ENCODE data around the gene CHMP4A. TPM values are rescaled to one million over a fixed set of nuclear protein-coding genes. Genes with fewer than 3 reads are reported as not detected.
"Not testable (repeated sequence)": the region's sequence is repeated elsewhere in the genome, so short reads cannot be mapped to it uniquely, and the experiment has no call there.

Gene CHMP4A
- polyA plus RNA-seq, 1 experiment, result 36.3 TPM

DNA sequence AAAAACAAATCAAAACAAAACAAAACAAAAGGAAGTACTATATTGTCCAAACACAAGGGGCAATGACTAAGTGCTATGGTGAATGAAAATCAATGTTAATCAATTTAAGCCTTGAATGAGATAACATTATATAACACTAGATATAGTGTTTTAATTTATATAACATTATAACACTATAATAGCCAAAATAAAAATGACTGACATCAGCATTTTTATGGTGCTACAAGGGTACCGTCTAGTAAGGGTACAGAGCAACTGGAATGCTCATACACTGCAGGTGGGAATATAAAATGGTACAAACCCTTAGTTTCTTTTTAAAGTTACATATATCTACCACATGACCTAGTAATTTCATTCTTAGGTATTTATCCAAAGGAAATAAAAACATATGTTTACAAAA is 13.2 kb upstream of the CHMP4A start:
- TF ChIP-seq, protein P1, sequence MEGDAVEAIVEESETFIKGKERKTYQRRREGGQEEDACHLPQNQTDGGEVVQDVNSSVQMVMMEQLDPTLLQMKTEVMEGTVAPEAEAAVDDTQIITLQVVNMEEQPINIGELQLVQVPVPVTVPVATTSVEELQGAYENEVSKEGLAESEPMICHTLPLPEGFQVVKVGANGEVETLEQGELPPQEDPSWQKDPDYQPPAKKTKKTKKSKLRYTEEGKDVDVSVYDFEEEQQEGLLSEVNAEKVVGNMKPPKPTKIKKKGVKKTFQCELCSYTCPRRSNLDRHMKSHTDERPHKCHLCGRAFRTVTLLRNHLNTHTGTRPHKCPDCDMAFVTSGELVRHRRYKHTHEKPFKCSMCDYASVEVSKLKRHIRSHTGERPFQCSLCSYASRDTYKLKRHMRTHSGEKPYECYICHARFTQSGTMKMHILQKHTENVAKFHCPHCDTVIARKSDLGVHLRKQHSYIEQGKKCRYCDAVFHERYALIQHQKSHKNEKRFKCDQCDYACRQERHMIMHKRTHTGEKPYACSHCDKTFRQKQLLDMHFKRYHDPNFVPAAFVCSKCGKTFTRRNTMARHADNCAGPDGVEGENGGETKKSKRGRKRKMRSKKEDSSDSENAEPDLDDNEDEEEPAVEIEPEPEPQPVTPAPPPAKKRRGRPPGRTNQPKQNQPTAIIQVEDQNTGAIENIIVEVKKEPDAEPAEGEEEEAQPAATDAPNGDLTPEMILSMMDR (IDR thresholded peaks at IDR 0.05; ENCODE audit: insufficient read depth, low read depth, low read length), result no peak
- DNase-seq (ENCODE audit: low read depth), result no peak
- ChIA-PET CTCF (no interaction called here), POLR2A (no interaction called here)
- Histone ChIP-seq H3K27me3 (ENCODE audit: control insufficient read depth, insufficient read depth, low read length) (no peaks in the 10 kb centered on the region), H3K36me3 (ENCODE audit: control insufficient read depth, insufficient read depth, low read length) (no peaks in the 10 kb centered on the region; the same call in 1 of the 2 replicates), H3K4me3 (ENCODE audit: low read depth, low read length) (no peak overlapping the region)

DNA sequence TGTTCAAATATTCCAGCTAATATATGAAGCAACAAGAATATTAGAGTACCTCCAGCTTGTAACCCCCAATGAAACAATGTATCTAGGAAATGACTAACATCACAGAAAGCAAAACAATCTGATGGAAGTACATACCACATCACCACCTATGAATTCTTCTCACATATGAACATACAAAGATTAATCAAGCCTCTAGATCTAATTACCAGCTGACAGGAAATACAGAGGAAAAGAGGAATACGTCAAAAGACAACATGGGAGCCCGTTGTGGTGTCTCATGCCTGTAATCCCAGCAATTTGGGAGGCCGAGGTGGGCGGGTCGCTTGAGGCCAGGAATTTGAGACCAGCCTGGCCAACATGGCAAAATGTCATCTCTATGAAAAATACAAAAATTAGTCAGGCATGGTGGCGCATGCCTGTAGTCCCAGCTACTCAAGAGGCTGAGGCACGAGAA is 11.4 kb upstream of the CHMP4A start:
- H3K4me3 ChIP-seq (ENCODE audit: low read depth, low read length), result no peak overlapping the region
- DNase-seq (ENCODE audit: low read depth), result no peak
- no peaks in the 10 kb centered on the region for H3K27me3 ChIP-seq (ENCODE audit: control insufficient read depth, insufficient read depth, low read length)
- POLR2A ChIA-PET, result no interaction called here
- CTCF ChIA-PET, result interaction anchor here (1.4 kb wide), 1 partner anchor 9 kb away, joined by 7 read pairs; the partner anchor contains the start of gene MDP1
- TF ChIP-seq, protein P1 (IDR thresholded peaks at IDR 0.05; ENCODE audit: insufficient read depth, low read depth, low read length), result no peak
- H3K36me3 ChIP-seq (ENCODE audit: control insufficient read depth, insufficient read depth, low read length), result no peaks in the 10 kb centered on the region; the same call in 1 of the 2 replicates

DNA sequence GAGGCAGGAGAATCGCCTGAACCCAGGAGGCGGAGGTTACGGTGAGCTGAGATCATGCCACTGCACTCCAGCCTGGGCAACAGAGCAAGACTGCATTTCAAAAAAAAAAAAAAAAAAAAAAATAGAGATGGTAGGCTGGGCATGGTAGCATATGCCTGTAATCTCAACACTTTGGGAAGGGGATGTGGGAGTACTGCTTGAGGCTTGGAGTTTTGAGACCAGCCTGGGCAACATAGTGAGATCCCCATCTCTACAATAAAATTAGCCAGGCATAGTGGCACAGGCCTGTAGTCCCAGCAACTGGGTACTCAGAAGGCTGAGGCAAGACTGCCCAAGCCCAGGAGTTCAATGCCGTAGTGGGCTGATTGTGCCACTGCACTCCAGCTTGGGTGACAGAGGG is 9.7 kb upstream of the CHMP4A start:
- ChIA-PET CTCF (interaction anchor here (1.2 kb wide), 1 partner anchor 19 kb away, joined by 3 read pairs; the partner anchor contains the start of gene TINF2), POLR2A (interaction anchor here (0.6 kb wide), 1 partner anchor 9 kb away, joined by 8 read pairs; no protein-coding TSS in a partner anchor)
- not testable (repeated sequence) for DNase-seq (ENCODE audit: low read depth); H3K4me3 ChIP-seq (ENCODE audit: low read depth, low read length); H3K36me3 ChIP-seq (ENCODE audit: control insufficient read depth, insufficient read depth, low read length); H3K27me3 ChIP-seq (ENCODE audit: control insufficient read depth, insufficient read depth, low read length)

DNA sequence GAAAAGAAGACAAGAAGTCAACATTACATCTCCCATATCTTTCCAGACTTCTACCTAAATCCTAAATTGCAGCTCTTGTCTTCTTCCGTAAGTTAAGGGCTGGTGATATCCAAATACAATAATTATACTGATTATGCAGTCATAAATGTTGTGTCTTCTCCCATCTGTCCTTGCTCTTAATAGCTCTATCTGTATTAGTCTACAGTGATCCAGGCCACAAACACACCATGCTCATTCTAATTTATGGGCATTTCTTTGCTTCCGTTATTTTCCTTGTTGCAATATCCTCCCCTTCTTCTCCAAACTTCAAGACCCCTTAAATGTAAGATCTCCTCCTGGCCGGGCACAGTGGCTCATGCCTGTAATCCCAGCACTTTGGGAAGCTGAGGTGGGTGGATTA is 6.2 kb upstream of the CHMP4A start:
- Histone ChIP-seq H3K4me3 (ENCODE audit: low read depth, low read length) (no peak overlapping the region), H3K36me3 (ENCODE audit: control insufficient read depth, insufficient read depth, low read length) (peaks cover 5% of the 10 kb centered on the region), H3K27me3 (ENCODE audit: control insufficient read depth, insufficient read depth, low read length) (no peaks in the 10 kb centered on the region)
- POLR2A ChIA-PET, result interaction anchor here (0.6 kb wide), 1 partner anchor 46 kb away, joined by 6 read pairs; no protein-coding TSS in a partner anchor
- CTCF ChIA-PET, result interaction anchor here (0.8 to 1.6 kb wide), 4 partner anchors 23 to 138 kb away, joined by 3 to 5 read pairs (median 4); partner anchors contain the start of genes IRF9 and TINF2
- TF ChIP-seq, protein P1 (IDR thresholded peaks at IDR 0.05; ENCODE audit: insufficient read depth, low read depth, low read length), result no peak
- DNase-seq (ENCODE audit: low read depth), result no peak

DNA sequence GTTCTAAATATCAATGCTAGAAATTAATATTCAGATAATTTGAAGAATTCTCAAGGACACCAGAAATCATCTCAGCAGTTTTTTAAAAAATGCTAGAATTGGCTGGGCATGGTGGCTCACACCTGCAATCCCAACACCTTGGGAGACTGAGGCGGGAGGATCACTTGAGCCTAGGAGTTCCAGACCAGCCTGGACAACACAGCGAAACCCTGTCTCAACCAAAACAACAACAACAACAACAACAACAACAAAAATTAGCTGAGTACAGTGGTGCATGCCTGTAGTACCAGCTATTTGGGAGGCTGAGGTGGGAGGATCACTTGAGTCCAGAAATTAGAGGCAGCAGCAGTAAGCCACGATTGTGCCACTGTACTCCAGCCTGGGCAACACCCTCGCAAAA is 5.8 kb upstream of the CHMP4A start:
- ChIA-PET POLR2A (interaction anchor here (0.6 kb wide), 1 partner anchor 46 kb away, joined by 6 read pairs; no protein-coding TSS in a partner anchor), CTCF (interaction anchor here (1.1 to 1.2 kb wide), 2 partner anchors 23 to 138 kb away, joined by 3 to 5 read pairs; partner anchors contain the start of gene TINF2)
- H3K4me3 ChIP-seq (ENCODE audit: low read depth, low read length), result no peak overlapping the region
- no peak for DNase-seq (ENCODE audit: low read depth)
- H3K36me3 ChIP-seq (ENCODE audit: control insufficient read depth, insufficient read depth, low read length), result peaks cover 5% of the 10 kb centered on the region
- TF ChIP-seq, protein P1 (IDR thresholded peaks at IDR 0.05; ENCODE audit: insufficient read depth, low read depth, low read length), result no peak
- no peaks in the 10 kb centered on the region for H3K27me3 ChIP-seq (ENCODE audit: control insufficient read depth, insufficient read depth, low read length)

DNA sequence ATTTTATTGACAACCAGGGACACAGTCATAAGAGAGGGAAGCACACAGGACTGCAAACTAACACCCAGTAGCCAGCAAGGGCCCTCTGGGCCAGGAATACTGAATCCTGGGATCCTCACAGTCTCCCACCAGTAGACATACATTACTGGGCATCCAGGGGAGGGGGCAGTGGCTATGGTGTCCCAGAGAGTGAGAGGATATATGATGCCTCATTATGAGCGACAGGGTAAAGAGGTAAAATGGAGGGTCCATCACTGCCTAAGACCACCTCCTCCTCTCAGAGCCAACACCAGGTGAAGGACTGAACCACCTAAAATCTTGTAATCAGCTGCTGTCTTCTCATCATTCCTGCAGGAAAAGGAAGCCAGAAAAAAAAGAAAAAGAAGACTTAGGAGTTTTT is 3.6 kb upstream of the CHMP4A start:
- H3K36me3 ChIP-seq (ENCODE audit: control insufficient read depth, insufficient read depth, low read length); H3K27me3 ChIP-seq (ENCODE audit: control insufficient read depth, insufficient read depth, low read length); DNase-seq (ENCODE audit: low read depth); POLR2A ChIA-PET; H3K4me3 ChIP-seq (ENCODE audit: low read depth, low read length): not testable (repeated sequence)
- CTCF ChIA-PET, result interaction anchor here (0.8 to 2.0 kb wide), 4 partner anchors 11 to 90 kb away, joined by 3 to 8 read pairs (median 3); no protein-coding TSS in a partner anchor

Measured in BJ (cell line).